NCI-H1105 (cell line): ENCODE data around the gene PCBD1.
A peak's percentile ranks its signal among the peaks of the same experiment; 100 is the strongest.
"Not testable (repeated sequence)": the region's sequence is repeated elsewhere in the genome, so short reads cannot be mapped to it uniquely, and the experiment has no call there.

ENCODE experiments used
- DNase-seq: peaks from one replicate; lab custom pipeline; 2025; lab: John Stamatoyannopoulos, UW

Gene PCBD1

DNA sequence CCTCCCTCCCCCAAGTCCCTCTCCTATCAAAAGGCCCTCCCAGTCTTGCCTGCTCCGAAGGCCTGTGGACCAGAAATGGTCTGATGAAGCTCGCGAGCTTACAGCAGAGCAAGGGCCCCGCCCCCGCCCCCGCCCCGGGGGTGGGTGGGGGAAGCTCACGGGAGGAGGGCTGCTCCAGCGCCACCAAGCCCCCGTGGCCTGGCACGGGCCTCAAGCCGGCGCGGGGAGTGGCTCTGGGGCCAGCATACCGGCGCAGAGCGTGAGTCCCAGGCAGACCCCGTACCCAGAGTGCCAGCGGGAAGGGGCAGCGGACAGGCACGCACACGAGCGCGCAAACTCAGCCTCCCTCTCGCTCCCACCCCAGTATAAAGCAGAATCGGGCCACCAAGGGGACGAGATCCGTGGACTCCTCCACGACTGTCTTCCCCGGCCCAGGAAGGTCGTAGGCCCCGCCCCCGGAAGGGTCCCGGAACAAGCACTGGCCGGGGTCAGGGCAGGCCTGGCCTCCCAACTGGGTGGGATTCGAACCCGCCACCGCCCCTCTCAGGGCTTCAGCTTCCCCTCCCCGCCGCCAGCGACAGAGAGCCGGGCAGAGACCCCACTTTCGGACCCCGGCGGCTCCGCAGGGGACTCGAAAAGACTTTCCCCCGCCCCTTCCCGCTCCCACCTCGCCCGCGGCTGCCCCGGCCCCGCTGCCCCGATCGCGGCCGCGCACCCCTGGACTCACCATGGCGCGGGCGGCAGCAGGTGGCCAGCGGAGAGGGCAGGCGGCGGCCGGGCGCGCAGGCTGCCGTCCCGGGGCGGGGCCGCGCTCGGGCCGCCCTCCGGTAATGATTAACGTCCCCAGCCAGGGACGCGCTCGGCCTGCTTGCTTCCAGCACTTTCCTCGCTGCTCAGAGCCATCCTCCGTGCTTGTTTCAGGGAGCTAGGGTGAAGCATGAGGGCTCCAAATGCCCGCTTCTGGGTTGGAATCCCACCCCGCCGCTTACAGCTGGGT, at the start of gene PCBD1:
Gene PCBD1 (minus strand): TSS at position 762 of the 997 bp plus-strand sequence. CDS start 32 bp downstream, at position 730.
- peak; percentile 44 for DNase-seq

DNA sequence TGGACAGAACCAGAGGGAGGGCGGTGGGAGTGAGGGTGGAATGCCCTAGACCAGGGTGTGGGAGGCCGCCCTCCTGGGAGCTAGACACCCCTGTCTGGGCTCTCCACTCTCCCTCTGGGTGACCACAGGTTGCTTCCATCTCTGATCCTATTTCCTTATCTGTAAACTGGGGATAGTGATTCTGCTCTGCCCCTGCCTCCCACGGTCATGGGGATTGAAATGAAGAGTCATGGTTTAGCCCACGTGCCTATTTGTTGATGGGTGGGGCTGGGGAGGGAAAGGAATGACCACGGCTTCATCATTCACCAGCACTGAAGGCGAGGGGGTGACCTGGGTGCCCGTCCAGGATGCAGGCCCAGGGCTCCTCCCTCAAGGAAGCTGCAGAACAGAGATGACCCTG, 49.3 kb upstream of the PCBD1 start:
- DNase-seq, result no peak

DNA sequence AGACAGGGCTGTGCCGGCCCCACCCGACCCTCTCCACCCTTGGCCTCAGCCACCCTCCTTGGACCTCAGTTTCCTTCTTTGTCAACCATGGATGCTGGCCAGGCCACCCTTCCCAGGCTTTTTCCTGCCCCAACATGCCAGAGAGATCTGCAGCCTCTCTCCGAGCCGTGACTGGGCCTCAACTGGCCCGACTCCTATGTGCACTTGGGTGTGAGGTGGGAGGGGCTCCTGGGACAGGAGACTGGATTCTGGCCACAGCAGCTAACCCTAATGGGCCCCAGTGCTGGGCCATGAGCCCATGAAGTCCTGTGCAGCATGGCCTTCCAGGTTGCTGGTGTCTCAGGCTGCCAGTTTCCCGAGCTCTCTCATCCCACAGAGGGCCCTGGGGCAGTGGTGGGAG, 47.7 kb upstream of the PCBD1 start:
- no peak for DNase-seq

DNA sequence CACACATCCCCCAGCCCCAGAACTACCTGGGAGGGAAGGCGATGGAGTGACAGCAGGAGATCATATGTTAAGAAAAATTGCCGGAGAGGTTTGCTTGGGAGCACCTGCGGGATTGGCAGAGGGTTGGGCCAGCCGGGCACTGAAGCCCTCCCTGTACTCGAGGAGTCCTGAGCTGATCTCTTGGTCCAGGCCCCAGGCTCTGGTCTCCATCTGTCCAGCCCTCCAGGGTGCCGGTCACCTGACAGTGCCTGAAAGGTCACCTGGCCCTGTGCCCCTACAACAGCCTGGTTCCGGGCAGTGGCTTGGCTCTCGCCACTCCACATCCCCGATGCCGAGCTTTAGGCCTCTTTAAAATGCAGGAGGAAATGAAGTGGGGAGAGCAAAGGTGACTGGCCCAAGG, 47.3 kb upstream of the PCBD1 start:
- no peak for DNase-seq

DNA sequence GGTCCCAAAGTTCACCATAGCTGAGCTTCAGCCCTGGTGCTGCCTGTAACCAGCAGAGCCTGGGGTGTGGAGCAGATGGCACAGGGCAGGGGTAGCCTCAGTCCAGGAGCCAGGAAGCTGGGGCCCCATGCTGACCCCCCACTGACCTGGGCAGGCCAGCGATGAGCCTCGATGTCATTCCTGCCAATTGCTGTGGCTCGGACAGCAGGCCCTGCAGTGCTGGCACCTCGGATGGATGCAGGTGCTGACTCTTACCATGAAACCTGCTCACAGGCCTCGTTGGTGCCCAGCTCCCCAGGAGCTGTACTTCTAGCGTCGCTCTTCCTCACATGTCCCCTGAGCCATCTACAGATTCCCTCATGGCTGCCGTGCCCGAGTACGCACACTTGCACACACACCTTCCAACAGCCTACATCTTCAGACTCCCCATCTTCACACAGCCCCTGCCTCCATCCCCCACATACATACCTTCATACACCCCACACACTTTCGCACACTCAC, 46.8 kb upstream of the PCBD1 start:
- no peak for DNase-seq

DNA sequence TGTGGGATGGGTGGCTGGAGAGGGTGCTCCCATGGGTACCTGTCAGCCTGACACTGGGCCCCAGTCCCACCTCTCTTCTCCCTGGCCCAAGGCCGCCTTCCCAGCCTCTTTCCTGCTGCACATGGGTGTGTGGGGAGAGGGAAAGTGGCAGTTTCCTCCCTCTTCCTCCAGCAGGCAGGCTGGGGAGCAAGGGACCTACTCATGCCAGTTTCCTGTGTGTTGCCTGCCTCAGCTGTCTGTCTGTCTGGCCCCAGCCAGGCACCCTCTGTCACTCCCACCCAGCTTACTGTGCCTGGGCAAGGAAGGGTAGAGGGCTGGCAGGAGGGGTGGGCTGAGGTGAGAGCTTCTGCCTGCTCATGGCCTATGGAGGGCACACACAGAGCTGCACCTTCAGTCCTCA, 46.3 kb upstream of the PCBD1 start:
- DNase-seq, result no peak

DNA sequence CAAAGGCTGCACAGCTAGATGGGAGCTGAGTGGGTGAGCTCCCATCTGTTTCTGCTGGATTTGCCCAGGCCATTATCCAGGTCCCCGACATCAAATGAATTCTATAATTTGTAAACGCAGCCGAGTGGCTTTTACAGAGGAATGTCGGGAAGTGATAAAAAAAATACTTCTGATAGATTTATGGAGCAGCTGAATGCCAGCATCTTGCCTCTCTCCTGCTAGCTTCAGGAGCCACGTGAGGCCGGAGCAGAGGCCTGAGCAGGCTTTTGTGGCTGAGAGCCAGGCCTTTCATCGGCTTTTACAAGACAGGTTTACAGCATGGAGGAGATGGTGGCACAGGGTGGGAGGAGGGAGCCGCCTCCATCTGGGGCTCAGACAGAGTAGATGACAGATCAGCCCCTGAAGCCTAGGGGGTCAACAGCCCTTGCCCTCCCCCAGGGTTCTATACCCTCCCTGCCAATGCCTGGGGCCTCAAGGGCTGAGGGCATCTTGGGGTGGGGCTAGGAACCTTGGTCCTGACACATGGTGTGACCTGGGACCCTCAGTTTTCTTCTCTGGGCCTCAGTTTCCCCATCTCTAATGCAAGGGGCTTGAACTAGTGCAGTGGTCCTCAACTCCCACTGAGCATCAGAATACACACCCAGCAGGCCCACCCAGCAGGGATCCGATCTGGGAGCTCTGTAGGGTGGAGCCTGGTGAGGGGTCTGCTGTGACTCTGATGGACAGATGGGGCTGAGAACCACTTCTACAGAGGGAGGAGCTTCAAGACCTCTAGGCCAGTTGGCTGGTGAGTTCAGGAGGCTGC, 44.2 kb upstream of the PCBD1 start:
- no peak for DNase-seq

DNA sequence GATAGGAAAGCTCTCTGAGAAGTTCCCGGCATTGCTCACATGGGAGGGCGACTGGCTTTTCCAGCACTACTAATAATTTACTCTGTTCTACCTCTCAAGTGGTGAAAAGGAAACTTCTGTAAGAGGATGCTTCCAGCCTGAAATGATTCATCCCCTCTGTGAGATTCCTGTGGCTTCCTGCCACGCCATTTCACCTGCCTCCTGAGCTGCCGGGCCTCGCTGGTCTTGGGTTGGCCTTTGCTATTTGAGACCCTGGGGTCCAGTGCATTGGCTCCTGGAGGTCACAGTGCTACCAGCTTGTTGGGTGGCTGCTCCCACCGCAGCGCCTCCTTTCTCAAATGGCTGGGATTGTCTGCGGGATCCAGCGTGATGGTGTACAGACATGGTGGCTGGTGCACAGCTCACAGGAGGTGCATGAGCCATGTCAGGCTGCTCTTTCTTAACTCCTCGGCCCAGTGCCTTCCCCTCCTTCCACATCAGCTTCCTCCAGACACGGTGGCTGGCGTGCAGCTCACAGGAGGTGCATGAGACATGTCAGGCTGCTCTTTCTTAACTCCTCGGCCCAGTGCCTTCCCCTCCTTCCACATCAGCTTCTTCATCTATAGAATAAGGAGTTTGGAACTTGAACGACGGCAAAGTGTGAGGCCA, 42.9 kb upstream of the PCBD1 start:
- DNase-seq, result no peak

DNA sequence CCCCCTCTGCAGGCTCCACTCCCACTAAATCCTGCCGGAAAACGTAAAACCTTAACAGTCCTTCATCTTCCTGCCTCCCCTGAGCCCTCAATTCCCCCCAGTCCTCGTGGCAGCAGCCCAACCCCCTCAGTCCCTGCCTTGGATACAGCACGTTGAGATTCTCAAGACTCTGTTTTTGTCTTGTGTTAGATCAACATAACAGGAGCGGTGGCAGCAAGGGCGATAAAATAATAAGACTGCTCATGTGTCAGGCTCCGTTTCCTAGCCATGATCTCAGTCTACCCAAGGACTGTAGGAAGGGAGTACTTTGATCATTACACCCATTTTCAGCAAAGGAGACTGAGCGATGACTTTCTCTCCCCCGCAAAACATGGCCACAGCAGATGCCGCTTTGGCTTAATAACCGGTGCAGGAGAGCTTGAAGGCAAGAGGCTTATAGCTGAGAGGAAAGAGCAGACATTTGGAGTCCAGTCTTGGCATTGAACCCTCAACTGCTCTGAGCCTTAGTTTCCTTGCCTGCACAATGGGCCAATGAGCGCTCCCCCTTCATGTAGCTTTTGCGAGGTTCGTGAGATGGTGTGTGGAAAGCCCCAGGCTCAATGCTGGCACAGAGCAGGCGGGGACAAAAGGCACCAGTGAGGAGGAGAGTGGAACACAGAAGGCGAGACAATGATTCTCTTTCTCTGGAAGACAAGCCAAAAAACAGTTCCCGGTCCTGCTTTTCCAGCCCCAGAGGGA, 42.1 kb upstream of the PCBD1 start:
- DNase-seq, result no peak

DNA sequence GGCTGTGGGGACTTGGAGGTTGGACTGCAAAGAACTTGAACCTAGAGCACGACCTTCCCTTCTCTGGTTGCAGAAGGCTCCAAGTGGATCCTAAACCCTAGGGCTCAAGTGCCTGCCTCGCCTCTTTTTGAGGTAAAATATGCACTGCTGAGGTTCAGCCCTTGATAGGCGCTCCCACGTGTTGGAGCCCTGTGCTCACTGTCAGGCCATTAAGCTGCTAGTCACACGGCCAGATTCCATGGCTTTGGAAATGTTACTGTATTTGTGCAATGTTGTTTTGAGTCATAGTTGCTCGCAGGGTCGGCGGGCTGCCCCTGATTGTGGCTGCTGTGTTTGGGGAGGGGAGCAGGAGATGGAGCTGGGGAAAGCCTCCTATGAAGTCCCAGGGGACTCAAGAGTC, 39.8 kb upstream of the PCBD1 start:
- DNase-seq, result no peak

DNA sequence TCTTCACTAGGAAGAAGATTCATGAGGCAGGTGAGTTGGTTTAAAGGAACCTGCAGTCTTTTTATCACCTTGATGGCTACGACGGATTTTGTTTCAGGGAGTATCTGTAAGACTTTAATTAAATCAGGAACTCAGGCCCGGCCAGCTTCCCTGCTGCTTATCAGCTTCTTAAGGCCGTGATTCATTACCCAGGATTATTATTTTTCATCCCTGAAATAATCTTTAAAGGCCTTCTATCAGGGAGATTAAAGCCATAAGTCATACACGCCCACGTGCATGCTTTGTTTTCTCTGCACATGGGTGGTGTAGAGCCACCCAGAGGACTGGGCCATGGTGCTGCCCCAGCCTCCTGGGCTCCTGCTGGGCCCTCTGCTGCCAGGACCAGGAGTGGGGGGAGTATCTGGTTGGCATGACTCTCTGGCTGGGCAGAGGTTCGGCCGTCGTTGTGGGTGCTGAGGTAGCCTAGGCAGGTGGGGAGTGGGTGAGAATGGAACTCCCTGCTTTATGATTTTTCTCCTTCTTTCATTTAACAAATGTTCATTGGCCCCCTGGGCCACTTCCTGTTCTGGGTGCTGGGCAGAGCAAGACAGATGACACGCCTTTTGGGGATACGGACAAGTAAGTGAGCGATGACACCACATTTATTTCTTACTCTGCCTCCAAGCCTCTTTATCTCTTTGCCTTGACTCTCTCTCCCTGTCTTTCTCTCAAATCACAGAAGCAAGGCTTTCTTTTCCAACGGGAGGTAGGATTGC, 39.0 kb upstream of the PCBD1 start:
- DNase-seq, result no peak

DNA sequence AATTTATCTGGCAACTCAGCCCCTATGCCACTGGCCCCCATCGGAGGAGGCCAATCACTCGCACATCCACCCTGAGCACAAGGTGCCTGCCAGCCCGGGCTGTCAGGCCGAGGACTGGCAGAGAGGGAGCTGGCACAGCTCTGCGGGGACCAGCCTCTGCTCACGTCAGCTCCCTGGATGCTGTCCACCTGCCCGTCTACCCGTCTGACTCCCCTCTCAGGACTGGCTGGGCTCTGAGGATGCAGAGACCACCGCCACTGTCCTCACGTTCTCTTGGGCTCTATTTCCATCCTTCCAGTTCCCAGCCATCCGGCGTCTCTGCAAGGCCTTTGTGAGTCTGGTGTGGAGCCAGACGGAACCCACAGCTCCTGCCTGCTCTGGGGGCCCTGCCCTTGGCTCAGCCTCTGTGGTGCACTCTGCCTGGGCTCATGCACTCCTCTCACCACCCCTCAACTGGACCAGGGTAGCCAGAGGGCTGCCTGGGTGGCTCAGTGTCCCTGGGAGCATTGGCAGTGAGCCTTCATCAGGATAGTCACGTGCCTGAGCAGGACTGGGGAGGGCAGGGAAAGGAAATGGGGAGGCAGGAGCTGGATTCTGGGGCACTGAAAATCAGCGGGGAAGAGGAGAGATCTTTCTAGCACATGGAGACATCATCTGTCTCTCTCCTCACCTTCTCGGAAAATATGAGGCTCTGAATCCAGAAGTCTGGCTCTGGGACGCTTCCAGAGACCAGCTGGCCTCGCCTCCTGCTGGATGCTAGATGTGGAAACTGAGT, 38.0 kb upstream of the PCBD1 start:
- DNase-seq, result no peak

DNA sequence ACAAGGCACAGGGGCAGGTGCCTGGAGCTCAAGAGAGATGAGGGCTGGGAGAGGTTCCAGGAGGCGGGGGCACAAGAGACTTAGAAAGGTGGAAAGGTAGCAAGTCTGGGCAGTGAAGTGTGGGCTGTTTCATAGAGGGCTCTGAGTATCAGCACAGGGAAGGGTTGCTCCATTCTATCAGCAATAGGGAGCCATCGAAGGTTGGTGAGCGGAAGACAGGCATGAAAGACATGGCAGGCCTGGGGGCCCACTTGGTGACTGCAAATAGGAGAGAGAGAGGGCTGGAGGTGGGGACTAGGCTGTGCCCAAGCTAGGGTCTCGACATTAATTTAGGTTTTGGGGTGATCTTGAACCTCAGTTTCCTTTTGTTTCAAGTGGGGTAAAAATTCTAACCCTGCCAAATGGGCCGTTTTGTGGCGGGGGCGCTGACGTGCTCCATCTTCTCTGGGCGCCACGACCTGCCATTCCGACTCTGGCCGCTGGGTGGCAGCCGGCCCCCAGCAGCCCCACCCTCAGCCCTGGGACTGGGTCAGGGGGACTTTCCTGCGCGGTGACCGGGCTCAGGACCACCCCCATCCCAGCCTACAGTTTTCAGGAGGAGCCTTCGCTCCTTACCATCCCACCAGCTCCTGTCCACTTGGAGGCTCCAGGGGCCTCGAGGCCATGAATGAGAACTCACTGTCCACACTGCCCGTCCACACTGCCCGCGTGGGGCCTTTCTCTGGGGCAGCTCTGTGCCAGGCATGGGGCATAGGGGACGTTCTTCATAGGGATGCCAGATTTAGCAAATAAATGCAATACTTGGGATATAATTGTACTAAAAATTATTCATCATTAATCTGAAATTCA, 37.2 kb upstream of the PCBD1 start:
- no peak for DNase-seq

DNA sequence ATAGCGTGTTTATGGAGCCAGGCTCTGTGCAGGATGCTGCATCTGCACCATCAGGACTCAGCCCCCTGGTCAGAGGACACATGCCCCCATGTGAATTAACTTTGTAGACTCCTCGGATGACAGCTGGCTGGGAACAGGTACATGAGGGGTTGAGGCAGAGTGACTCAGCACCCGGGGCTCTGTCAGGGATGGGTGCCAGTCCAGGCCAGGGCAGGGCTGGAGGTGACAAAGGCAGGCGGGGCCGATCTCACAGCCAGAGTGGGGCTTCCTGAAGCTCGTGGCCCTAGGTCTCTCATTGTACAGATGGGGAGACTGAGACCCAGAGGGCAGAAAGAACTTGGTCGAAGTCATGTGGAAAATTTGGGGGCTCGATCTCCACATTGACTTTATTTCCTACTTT, 35.3 kb upstream of the PCBD1 start:
- DNase-seq, result no peak

DNA sequence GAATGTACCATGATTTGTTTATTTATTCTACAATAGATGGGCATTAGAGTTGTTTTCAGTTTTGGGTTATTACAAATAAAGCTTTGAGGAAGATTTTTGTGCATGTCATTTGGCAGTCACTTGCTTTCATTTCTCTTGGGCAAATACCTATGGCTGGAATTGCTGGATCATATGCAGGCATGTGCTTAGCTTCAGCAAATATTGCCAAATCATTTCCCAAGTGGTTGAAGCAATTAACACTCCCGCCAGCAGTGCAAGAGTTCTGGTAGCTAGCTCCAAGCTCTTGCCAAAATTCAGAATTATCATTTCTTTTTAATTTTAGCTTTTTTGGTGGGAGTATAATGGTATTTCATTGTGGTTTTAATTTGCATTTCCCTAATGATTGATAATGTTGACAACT, 32.9 kb upstream of the PCBD1 start:
- DNase-seq, result no peak

DNA sequence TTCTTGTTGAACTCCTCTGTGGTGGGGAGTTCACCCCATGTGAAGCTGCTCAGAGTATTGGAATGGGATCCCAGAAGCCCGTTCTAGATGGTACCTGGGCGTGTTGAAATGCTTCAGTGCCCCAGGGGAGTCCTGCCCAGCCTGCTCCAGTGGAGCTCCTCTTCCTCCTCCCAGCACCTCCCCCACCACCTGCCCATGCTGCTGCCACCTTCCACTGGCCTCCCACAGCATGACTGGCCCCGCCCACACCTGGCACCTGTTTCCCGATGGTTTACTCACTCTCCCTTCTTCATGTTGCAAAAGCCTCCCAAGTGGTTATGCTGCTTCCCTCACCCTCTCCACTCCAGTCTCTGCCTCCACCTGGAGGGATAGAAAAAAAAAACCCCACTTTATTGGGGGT, 32.2 kb upstream of the PCBD1 start:
- no peak for DNase-seq

DNA sequence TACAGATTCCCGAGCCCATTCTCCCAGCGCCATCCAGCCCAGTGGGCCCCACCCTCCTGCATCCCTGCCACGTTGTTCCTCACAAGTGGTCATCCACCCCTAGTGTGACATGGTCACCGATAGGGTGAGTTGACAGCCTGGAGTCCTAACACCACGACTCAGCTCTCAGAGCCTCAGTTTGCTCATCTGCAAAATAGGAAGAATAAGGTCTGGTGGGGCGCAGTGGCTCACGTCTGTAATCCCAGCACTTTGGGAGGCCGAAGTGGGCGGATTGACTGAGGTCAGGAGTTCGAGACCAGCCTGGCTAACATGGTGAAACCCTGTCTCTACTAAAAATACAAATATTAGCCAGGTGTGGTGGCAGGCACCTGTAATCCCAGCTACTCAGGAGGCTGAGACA, 31.5 kb upstream of the PCBD1 start:
- not testable (repeated sequence) for DNase-seq

DNA sequence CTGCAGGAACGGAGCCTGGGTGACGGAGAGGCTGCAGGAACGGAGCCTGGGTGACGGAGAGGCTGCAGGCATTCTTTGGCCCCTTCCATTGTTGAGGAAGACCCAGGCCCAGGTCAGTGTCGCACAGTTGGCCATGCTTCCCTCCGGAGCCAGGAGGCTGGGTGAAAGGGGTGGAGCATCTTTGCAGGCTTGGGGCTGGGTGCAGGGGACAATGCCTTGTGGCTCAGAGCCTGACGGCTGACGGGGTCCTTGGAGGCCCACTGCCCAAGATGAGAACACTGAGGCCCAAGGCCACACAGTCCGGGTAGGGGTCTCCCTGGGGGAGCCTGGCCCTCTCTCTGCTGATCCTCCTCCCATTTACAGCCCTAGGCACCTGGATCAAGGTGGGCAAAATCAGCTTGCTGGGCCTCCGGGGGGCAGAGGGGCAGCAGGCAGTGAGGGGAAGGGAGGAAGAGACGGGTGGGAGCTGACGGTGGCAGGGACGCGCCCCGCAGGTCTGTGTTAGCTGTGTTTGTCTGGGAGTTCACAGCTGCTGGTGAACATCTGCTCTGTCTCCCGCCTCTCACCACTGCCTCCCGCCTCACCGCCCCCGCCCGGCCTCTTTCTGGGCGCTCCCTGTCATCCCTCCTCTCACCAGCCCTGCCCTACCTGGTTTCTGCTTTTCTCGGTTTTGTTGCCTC, 30.6 kb upstream of the PCBD1 start:
- no peak for DNase-seq

DNA sequence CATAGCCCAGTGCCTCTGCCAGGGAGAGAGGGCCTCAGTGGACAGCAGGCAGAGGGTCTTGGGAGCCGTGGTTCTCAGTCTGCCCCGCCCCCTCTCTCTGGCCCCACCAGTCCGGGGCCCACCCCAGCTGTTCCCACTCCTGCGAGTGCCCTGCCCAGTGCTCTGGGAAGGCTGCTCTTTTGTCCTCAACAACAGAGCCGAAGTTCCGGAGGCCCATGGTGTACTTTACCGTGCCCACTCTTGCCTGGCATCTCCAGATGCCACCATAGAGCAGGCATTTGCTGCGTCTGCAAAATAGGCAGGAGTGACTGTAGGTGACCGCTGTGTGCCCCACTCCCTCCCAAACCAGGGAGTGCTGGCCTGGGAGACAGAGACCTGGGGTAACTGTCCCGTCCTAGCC, 29.3 kb upstream of the PCBD1 start:
- no peak for DNase-seq
